ENCODE data around the gene FOXP1. TPM values are rescaled to one million over a fixed set of nuclear protein-coding genes. Genes with fewer than 3 reads are reported as not detected.
A peak's percentile ranks its signal among the peaks of the same experiment; 100 is the strongest.

Gene FOXP1
- total and polyA plus RNA-seq, 4 donors, result 4.9 to 35.4 (median 32.0) TPM

GRCh38 chr3:71104121-71104541 is 479.4 kb downstream of the FOXP1 start:
- no peak for DNase-seq (ENCODE audit: low spot score)
- H3K9me3 ChIP-seq (ENCODE audit: control insufficient read depth in 4 of 4, low read length in 3 of 4), result no peaks in the 10 kb centered on the region
- WGBS, result 90% methylated on average over 6 of the region's 6 CpGs
- peaks cover 6 to 20% (median 14%) of the 10 kb centered on the region in 4 donors for H3K4me1 ChIP-seq (ENCODE audit: control insufficient read depth in 4 of 4, insufficient read depth in 4 of 4, low read length in 3 of 4)
- no peaks in the 10 kb centered on the region for H3K27me3 ChIP-seq (ENCODE audit: control insufficient read depth in 4 of 4, insufficient read depth in 4 of 4, low read length in 3 of 4)
- TF ChIP-seq CTCF (IDR thresholded peaks at IDR 0.05; ENCODE audit: low read depth, low read length, missing input control), result no peak
- TF ChIP-seq FOXA1 (IDR thresholded peaks at IDR 0.05), result no peak
- TF ChIP-seq GABPA (IDR thresholded peaks at IDR 0.05 in 1 of 2, conservative IDR thresholded peaks at IDR 0.05 in 1 of 2), result no peak
- TF ChIP-seq EGR1 (IDR thresholded peaks at IDR 0.05; ENCODE audit: low read depth in 2 of 2), result no peak
- no peak for TF ChIP-seq ZBTB33 (IDR thresholded peaks at IDR 0.05)
- no peak for TF ChIP-seq HNF4A (conservative IDR thresholded peaks at IDR 0.05)
- TF ChIP-seq HNF4G (IDR thresholded peaks at IDR 0.05), result no peak
- TF ChIP-seq FOXA2 (IDR thresholded peaks at IDR 0.05), result no peak
- no peak for TF ChIP-seq ATF3 (IDR thresholded peaks at IDR 0.05)
- TF ChIP-seq SP1 (IDR thresholded peaks at IDR 0.05), result no peak
- TF ChIP-seq RXRA (IDR thresholded peaks at IDR 0.05), result no peak
- no peak for TF ChIP-seq RAD21 (IDR thresholded peaks at IDR 0.05)
- TF ChIP-seq YY1 (IDR thresholded peaks at IDR 0.05), result no peak
- H3K9ac ChIP-seq (ENCODE audit: low read depth in 1 of 2, low read length in 2 of 2), result no peak overlapping the region
- no peak overlapping the region for H3K4me3 ChIP-seq (ENCODE audit: low read depth in 1 of 3, low read length in 3 of 3)
- H3K27ac ChIP-seq (ENCODE audit: low read depth in 1 of 2, low read length in 2 of 2), result peak overlapping the region in 1 of 2 donors; percentile 45
- peaks cover 0 to 5% (median 0%) of the 10 kb centered on the region in 4 donors for H3K36me3 ChIP-seq (ENCODE audit: control insufficient read depth in 4 of 4, insufficient read depth in 3 of 4, low read depth in 1 of 4, low read length in 3 of 4)

GRCh38 chr3:71103430-71103921 is 480.1 kb downstream of the FOXP1 start:
- Histone ChIP-seq H3K9me3 (ENCODE audit: control insufficient read depth in 4 of 4, low read length in 3 of 4) (no peaks in the 10 kb centered on the region), H3K27me3 (ENCODE audit: control insufficient read depth in 4 of 4, insufficient read depth in 4 of 4, low read length in 3 of 4) (no peaks in the 10 kb centered on the region), H3K4me1 (ENCODE audit: control insufficient read depth in 4 of 4, insufficient read depth in 4 of 4, low read length in 3 of 4) (peaks cover 6 to 20% (median 14%) of the 10 kb centered on the region in 4 donors), H3K27ac (ENCODE audit: low read depth in 1 of 2, low read length in 2 of 2) (peak overlapping the region in 1 of 2 donors; percentile 45), H3K9ac (ENCODE audit: low read depth in 1 of 2, low read length in 2 of 2) (no peak overlapping the region), H3K36me3 (ENCODE audit: control insufficient read depth in 4 of 4, insufficient read depth in 3 of 4, low read depth in 1 of 4, low read length in 3 of 4) (peaks cover 0 to 5% (median 0%) of the 10 kb centered on the region in 4 donors), H3K4me3 (ENCODE audit: low read depth in 1 of 3, low read length in 3 of 3) (no peak overlapping the region)
- TF ChIP-seq EGR1 (IDR thresholded peaks at IDR 0.05; ENCODE audit: low read depth in 2 of 2) (no peak), RXRA (IDR thresholded peaks at IDR 0.05) (peak; percentile 18 to 45), REST (IDR thresholded peaks at IDR 0.05) (no peak), YY1 (IDR thresholded peaks at IDR 0.05) (peak; percentile 59), RAD21 (IDR thresholded peaks at IDR 0.05) (peak; percentile 14 to 45), NR2F2 (IDR thresholded peaks at IDR 0.05) (peak; percentile 42), TAF1 (conservative IDR thresholded peaks at IDR 0.05) (no peak), MAX (IDR thresholded peaks at IDR 0.05) (no peak), HNF4A (conservative IDR thresholded peaks at IDR 0.05) (peak in 1 of 2 donors; percentile 38), ATF3 (IDR thresholded peaks at IDR 0.05) (no peak)
- WGBS, result 43% methylated on average over 9 of the region's 9 CpGs
- peak; percentile 60 for DNase-seq (ENCODE audit: low spot score)
